GM21529 (cell line): ENCODE results near the gene C9orf43.
"Not testable (repeated sequence)": the region's sequence is repeated elsewhere in the genome, so short reads cannot be mapped to it uniquely, and the experiment has no call there.

Experiments used
- ATAC-seq: cut with Tn5 transposase; IDR thresholded peaks from one replicate; pipeline ENCODE4 v1.9.1; 2021; ENCODE audit not compliant: unreplicated experiment

Gene C9orf43

DNA sequence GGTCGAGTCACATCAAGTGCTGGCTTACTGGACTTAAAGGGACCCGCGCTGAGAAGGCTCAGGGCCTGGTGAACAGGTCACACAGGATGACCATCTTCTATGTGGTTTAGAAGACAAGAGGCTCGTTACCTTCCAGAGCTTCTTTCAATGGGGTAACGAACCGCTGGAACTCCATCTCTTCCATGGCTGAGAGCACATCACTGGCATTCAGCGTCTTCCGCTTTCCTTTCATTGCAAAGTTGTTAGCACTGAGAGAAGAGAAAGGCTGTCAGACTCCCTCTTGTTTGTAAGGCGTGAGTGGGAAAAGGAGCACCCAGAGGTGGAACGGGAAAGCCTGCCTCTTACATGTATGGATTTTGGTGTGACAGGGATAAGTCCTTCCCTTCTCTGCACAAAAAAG, 1.1 kb upstream of the C9orf43 start:
- no peak for ATAC-seq

- peak; percentile 7 for ATAC-seq
Observed at GRCh38 chr9:113409883-113410206, 702 bp upstream of the C9orf43 start.

- ATAC-seq = peak; percentile 99
Observed at GRCh38 chr9:113416149-113416721, 5.7 kb downstream of the C9orf43 start.

- no peak for ATAC-seq
Observed at GRCh38 chr9:113417370-113417769, 6.8 kb downstream of the C9orf43 start.

- no peak for ATAC-seq
Observed at GRCh38 chr9:113421726-113422125, 11.2 kb downstream of the C9orf43 start.

DNA sequence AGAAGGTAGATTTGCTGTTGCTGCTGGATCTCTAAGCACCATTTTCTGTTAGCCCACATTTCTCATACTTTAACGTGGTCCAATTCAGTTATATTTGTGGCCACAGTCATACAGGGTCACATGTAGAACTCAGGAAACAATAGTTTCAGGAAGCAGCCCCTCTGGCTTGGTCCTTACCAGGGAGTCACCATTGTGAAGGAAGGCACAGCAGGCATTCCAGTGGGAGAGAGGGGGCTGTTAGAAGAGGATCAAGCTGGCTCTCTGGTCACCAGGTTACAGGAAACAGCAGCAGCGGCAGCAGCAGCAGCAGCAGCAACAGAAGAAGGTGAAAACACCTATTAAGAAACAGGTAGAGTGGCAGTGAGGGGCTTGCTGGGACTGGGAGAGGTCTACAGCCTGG, 14.5 kb downstream of the C9orf43 start:
- no peak for ATAC-seq

- ATAC-seq = no peak
Observed at GRCh38 chr9:113426701-113427100, 16.2 kb downstream of the C9orf43 start.

- no peak for ATAC-seq
Observed at GRCh38 chr9:113427629-113428028, 17.1 kb downstream of the C9orf43 start.

DNA sequence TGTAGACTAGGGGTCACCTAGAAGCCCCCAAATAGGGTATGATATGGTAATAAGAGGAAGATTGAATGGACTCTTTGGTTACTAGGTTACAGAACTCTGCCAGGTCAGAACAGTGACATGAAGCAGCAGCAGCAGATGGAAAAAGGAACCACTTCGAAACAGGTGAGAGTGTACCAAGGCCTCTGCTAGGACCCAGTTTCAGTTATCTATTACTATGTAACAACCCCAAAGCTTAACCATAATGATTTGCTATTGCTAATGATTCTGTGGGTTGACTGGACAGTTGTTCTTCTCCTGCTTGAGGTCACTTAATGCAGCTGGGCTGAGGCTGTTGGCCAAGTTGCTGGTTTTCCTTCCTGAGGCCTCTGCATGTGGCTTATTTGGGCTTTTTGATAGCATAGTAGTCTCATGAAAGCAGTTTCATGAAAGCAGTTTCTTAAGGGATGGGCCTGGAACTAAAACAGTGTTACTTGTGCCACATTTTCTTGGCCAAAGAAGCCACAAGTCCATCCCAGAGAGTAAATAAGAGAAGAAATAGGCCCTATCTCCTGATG, 17.6 kb downstream of the C9orf43 start:
- no peak for ATAC-seq

- no peak for ATAC-seq
Observed at GRCh38 chr9:113431191-113431590, 20.6 kb downstream of the C9orf43 start.

- ATAC-seq = no peak
Observed at GRCh38 chr9:113436728-113437515, 26.4 kb downstream of the C9orf43 start.

DNA sequence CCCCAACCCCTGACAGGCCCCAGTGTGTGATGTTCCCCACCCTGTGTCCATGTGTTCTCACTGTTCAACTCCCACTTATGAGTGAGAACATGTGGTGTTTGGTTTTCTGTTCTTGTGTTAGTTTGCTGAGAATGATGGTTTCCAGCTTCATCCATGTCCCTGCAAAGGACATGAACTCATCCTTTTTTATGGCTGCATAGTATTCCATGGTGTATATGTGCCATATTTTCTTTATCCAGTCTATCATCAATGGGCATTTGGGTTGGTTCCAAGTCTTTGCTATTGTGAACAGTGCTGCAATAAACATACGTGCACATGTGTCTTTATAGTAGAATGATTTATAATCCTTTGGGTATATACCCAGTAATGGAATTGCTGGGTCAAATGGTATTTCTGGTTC, 27.2 kb downstream of the C9orf43 start:
- ATAC-seq = not testable (repeated sequence)

- no peak for ATAC-seq
Observed at GRCh38 chr9:113444736-113445135, 34.2 kb downstream of the C9orf43 start.

GRCh38 chr9:113446323-113446740, 35.8 kb downstream of the C9orf43 start:
- no peak for ATAC-seq

GRCh38 chr9:113449376-113449775, 38.8 kb downstream of the C9orf43 start:
- no peak for ATAC-seq

DNA sequence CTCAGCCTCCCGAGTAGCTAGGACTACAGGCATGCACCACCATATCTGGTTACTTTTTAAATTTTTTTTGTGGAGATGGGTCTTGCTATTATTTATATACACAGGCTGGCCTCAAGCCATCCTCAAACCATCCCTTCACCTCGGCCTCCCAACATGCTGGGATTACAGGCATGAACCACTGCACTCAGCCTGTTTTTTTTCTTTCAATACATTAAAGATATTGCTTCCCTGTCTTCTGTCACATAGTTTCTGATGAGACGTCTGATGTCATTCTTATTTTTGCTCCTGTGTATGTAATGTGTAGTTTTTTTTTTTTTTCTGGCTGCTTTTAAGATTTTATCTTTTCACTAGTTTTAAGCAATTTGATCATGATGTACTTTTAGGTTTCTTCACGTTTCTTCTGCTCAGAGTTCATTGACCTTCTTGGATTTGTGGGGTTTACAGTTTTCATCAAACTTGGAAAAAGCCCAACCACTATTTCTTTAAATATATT, 41.6 kb downstream of the C9orf43 start:
- no peak for ATAC-seq

GRCh38 chr9:113454914-113455761, 44.6 kb downstream of the C9orf43 start:
- no peak for ATAC-seq

DNA sequence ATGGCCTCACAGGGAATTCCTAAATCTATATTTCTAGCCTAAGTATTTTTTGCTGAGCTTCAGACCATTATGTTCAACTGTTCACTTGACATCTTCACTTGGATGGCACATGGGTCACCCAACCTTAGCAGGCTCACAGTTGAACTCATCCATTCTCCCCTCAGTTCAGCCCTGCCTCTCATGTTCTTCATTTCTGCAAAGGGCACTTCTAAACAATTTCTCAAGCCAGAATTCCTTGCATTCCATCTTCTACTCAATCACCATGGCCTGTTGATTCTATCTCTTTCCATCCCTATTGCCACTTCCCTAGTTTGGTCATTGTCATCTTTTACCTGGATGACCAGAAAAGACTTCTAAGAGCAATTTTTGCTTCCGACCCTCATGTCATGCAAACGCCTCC, 45.7 kb downstream of the C9orf43 start:
- no peak for ATAC-seq

- ATAC-seq = no peak
Observed at GRCh38 chr9:113461285-113461684, 50.7 kb downstream of the C9orf43 start.

DNA sequence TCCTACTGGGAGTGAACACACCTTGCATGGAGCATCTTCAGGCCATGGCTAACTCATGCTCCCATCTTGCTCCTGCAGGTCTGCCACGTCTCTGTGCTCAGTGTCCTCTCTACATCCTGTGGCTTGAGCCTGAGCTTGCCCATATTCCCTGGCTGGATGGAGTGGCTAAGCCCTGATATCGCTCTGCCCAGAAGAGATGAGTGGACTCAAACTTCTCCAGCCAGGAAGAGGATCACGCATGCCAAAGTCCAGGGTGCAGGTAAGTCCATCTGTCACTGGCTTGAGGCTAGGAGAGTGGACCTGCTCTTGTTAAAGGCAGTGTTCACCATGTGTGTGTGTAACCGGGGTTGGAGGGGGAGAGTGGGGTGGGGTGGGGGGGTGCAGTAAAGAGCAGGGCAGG, 51.4 kb downstream of the C9orf43 start:
- no peak for ATAC-seq

DNA sequence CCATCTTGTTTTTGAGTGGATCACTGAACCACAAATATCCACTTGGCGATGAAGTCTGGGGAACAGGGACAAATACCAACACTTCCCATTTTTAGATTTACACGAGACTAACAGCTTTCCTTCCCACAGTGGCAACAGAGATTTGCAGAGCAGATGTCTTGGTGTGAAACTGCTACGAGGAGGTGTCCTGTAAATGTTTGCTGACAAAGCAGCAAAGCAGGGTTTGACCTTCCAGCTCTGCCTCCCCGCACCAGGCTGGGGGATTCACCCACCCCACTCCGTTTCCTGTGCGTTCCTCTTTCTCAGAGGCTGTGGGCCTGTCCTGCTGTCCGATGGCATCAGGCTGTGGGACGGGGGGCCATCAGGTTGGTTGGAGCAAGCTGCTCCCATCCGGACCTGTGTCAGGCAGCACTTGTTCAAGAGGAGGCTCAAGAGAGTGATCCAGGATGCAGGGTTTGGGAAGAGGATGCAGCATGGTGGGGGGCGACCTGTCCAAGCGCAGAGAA, 52.3 kb downstream of the C9orf43 start:
- ATAC-seq = no peak
